Hepatocyte (in vitro differentiated cells): ENCODE results near the gene AMBRA1. TPM values are rescaled to one million over a fixed set of nuclear protein-coding genes. Genes with fewer than 3 reads are reported as not detected.

ENCODE experiments used
- DNase-seq: peaks from one replicate; pipeline ENCODE4 v3.0.0-alpha.2; 2016; ENCODE audit warnings: low spot score
- H2AFZ ChIP-seq: fragments of 200-600 bp; sonication (generic); 2 replicates; pipeline ENCODE4 v1.6.0; 2016; ENCODE audit warnings: antibody characterized with exemption, mild to moderate bottlenecking
- H3K27ac ChIP-seq: fragments of 200-600 bp; sonication (generic); 2 replicates; pipeline ENCODE4 v1.5.1; 2016; ENCODE audit warnings: mild to moderate bottlenecking
- H3K27me3 ChIP-seq: fragments of 200-600 bp; sonication (generic); 2 replicates; pipeline ENCODE4 v1.6.1; 2016
- H3K36me3 ChIP-seq: fragments of 200-600 bp; sonication (generic); replicated peaks from 2 replicates; pipeline ENCODE4 v1.5.1; 2016; ENCODE audit warnings: low read depth; ENCODE audit not compliant: insufficient read depth
- H3K4me1 ChIP-seq: fragments of 200-600 bp; sonication (generic); 2 replicates; pipeline ENCODE4 v1.5.1; 2016; ENCODE audit warnings: mild to moderate bottlenecking, moderate library complexity; ENCODE audit not compliant: insufficient read depth
- H3K4me2 ChIP-seq: fragments of 200-600 bp; sonication (generic); 2 replicates; pipeline ENCODE4 v1.6.0; 2016
- H3K4me3 ChIP-seq: fragments of 200-600 bp; sonication (generic); 2 replicates; pipeline ENCODE4 v1.5.1; 2016; ENCODE audit warnings: mild to moderate bottlenecking
- H3K79me2 ChIP-seq: fragments of 200-600 bp; sonication (generic); 2 replicates; pipeline ENCODE4 v1.6.0; 2017; ENCODE audit warnings: mild to moderate bottlenecking
- H3K9me2 ChIP-seq: fragments of 200-600 bp; sonication (generic); replicated peaks from 2 replicates; pipeline ENCODE4 v1.6.0; 2017; ENCODE audit warnings: mild to moderate bottlenecking; ENCODE audit not compliant: insufficient read depth
- H3K9me3 ChIP-seq: fragments of 200-600 bp; sonication (generic); 2 replicates; pipeline ENCODE4 v1.5.1; 2016; ENCODE audit warnings: low read depth, mild to moderate bottlenecking
- H4K20me1 ChIP-seq: fragments of 200-600 bp; sonication (generic); 2 replicates; pipeline ENCODE4 v1.6.0; 2016; ENCODE audit warnings: mild to moderate bottlenecking; ENCODE audit not compliant: insufficient read depth, poor library complexity, severe bottlenecking
- EZH2 ChIP-seq: fragments of 200-600 bp; sonication (generic); IDR thresholded peaks from 2 replicates; pipeline ENCODE4 v1.6.1; 2016; ENCODE audit warnings: antibody characterized with exemption, mild to moderate bottlenecking, borderline replicate concordance
- EZH2phosphoT487 ChIP-seq: fragments of 200-600 bp; sonication (generic); IDR thresholded peaks from one replicate; pipeline ENCODE4 v1.6.1; 2018; ENCODE audit warnings: antibody characterized with exemption, mild to moderate bottlenecking, low read depth, moderate library complexity; ENCODE audit not compliant: unreplicated experiment, severe bottlenecking
- WGBS: methylation state at CpG from one replicate; pipeline ENCODE4 v1.1.6; 2016; ENCODE audit warnings: low lambda C conversion rate; ENCODE audit errors: missing lambda C conversion rate; 5-methylcytosine and 5-hydroxymethylcytosine counted together
- polyA plus RNA-seq: library from polyadenylated mRNA; unstranded; fragments of >200 nt; fragmentation: Nextera tagmentation; extraction: Ambion mirVana; gene quantifications from 2 replicates; pipeline ENCODE4 v1.2.1, GENCODE V29; 2016
- total RNA-seq: library from RNA; depleted of rRNA; stranded (reverse); fragments of >200 nt; gene quantifications from 2 replicates; pipeline ENCODE4 v1.2.3, GENCODE V29; 2014
- TF ChIP-seq, protein P1 (sequence below): fragments of 200-600 bp; sonication (generic); IDR thresholded peaks from 2 replicates; pipeline ENCODE4 v1.5.1; 2016; ENCODE audit warnings: antibody characterized with exemption, mild to moderate bottlenecking; ENCODE audit not compliant: poor library complexity

AMBRA1 gene
- total and polyA plus RNA-seq, 2 experiments from 2014 or later: 7.2 to 31.2 TPM

DNA sequence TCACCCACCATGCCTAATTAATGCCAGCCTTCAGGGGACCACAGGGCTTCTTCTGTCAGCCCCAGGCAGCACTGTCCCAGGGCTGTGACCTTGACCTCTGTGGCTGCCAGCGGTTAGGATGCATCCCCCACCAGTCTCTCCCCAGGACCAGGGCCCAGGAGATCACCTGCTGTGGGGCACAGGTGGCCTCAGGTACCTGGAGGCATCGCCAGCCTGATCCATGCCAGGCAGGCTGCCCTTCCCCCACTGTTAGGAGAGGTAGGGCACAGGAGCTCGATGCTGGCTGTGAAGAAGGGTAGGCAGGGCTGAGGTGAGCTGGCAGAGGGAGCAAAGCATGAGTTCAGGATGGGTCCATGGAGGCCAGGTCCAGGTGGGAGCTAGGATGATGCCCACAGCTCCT is 229.0 kb downstream of the AMBRA1 start:
- Histone ChIP-seq H3K9me3 (no peaks in the 10 kb centered on the region), H3K4me3 (no peak overlapping the region), H3K27me3 (no peaks in the 10 kb centered on the region), H3K4me2 (no peak overlapping the region), H3K36me3 (no peaks in the 10 kb centered on the region), H2AFZ (no peak overlapping the region), H3K79me2 (peaks cover 24% of the 10 kb centered on the region), H3K27ac (no peak overlapping the region), H4K20me1 (peaks cover 4% of the 10 kb centered on the region), H3K9me2 (no peaks in the 10 kb centered on the region), H3K4me1 (peaks cover 14% of the 10 kb centered on the region)
- WGBS: 81% methylated on average over 3 of the region's 3 CpGs
- TF ChIP-seq EZH2phosphoT487 (no peak), EZH2 (no peak)
- TF ChIP-seq, protein P1, sequence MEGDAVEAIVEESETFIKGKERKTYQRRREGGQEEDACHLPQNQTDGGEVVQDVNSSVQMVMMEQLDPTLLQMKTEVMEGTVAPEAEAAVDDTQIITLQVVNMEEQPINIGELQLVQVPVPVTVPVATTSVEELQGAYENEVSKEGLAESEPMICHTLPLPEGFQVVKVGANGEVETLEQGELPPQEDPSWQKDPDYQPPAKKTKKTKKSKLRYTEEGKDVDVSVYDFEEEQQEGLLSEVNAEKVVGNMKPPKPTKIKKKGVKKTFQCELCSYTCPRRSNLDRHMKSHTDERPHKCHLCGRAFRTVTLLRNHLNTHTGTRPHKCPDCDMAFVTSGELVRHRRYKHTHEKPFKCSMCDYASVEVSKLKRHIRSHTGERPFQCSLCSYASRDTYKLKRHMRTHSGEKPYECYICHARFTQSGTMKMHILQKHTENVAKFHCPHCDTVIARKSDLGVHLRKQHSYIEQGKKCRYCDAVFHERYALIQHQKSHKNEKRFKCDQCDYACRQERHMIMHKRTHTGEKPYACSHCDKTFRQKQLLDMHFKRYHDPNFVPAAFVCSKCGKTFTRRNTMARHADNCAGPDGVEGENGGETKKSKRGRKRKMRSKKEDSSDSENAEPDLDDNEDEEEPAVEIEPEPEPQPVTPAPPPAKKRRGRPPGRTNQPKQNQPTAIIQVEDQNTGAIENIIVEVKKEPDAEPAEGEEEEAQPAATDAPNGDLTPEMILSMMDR: no peak
- no peak for DNase-seq

DNA sequence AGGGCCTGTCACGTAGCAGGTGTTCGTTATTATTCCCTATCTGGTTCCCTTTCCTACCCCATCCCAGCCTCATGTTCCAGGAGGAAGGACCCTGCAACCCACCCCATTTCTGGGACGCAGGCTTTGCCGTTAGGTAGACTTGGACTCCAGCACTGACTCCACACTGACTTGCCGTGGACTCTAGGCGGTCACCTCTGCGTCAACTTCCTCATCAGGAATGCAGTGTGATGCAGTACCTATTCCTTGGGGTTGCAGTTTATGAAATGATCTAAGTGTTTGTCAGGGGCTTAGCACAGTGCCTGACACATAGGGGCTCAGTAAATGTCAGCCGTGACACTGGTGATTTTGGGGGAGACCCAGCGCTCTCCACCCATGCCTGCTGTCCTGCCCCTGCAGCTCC is 229.8 kb downstream of the AMBRA1 start:
- peaks cover 14% of the 10 kb centered on the region for H3K4me1 ChIP-seq
- H3K79me2 ChIP-seq: peaks cover 28% of the 10 kb centered on the region
- H3K9me3 ChIP-seq: no peaks in the 10 kb centered on the region
- no peaks in the 10 kb centered on the region for H3K27me3 ChIP-seq
- peaks cover 4% of the 10 kb centered on the region for H4K20me1 ChIP-seq
- WGBS: 97% methylated on average over 9 of the region's 9 CpGs
- no peak overlapping the region for H2AFZ ChIP-seq
- H3K4me3 ChIP-seq: no peak overlapping the region
- DNase-seq: no peak
- H3K9me2 ChIP-seq: no peaks in the 10 kb centered on the region
- H3K4me2 ChIP-seq: no peak overlapping the region
- H3K36me3 ChIP-seq: no peaks in the 10 kb centered on the region
- TF ChIP-seq EZH2phosphoT487: no peak
- no peak for TF ChIP-seq EZH2
- TF ChIP-seq, protein P1: no peak
- H3K27ac ChIP-seq: no peak overlapping the region

DNA sequence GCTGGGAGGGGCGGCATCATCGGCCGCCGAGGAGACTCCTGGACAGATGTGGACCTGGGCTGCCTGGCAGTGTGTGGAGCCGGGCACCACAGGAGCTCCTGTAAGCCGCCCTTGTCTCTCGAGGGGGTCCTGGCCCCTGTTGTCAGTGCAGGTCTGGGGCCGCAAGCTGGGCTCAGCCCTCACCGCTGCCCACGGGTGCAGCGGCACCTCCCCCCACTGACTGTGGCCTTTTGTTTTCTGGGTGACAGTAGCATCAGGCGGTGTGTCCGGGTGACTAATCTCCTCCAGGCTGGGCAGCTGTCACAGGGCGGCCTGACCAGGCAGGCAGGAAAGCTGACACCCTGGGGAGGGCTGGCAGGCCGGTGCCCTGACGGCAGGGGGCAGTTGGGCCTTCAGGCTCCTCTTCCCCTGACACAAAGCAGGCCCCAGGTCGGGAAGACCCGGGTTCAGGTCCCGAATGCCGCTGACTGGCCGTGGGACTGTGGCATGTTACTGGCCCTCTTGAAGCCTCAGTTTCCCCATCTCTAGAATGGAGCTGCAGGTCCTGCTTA is 230.3 kb downstream of the AMBRA1 start:
- no peaks in the 10 kb centered on the region for H3K9me2 ChIP-seq
- no peak overlapping the region for H3K27ac ChIP-seq
- no peaks in the 10 kb centered on the region for H3K9me3 ChIP-seq
- H3K79me2 ChIP-seq: peaks cover 34% of the 10 kb centered on the region
- no peak overlapping the region for H3K4me3 ChIP-seq
- no peak for TF ChIP-seq EZH2
- TF ChIP-seq, protein P1: no peak
- TF ChIP-seq EZH2phosphoT487: no peak
- peaks cover 4% of the 10 kb centered on the region for H4K20me1 ChIP-seq
- peaks cover 14% of the 10 kb centered on the region for H3K4me1 ChIP-seq
- WGBS: 82% methylated on average over 20 of the region's 21 CpGs
- no peak for DNase-seq
- H3K36me3 ChIP-seq: no peaks in the 10 kb centered on the region
- H3K27me3 ChIP-seq: no peaks in the 10 kb centered on the region
- H2AFZ ChIP-seq: no peak overlapping the region
- H3K4me2 ChIP-seq: no peak overlapping the region
